PC-3 (cell line): ENCODE measurements around the gene DGKZ.

Source experiments
- CTCF ChIP-seq: fragments of 300-600 bp; sonication (generic); conservative IDR thresholded peaks from 2 replicates; pipeline ENCODE4 v1.5.1; 2017; ENCODE audit warnings: antibody characterized with exemption, low read depth, mild to moderate bottlenecking, low read length
- EZH2 ChIP-seq: fragments of 300-600 bp; sonication (generic); IDR thresholded peaks from one replicate; pipeline ENCODE4 v1.6.1; 2017; ENCODE audit warnings: antibody characterized with exemption, mild to moderate bottlenecking, low read length; ENCODE audit not compliant: unreplicated experiment
- EZH2phosphoT487 ChIP-seq: fragments of 300-600 bp; sonication (generic); IDR thresholded peaks from 2 replicates; pipeline ENCODE4 v1.6.1; 2018; ENCODE audit warnings: mild to moderate bottlenecking, antibody characterized with exemption, low read length, borderline replicate concordance

GRCh38 chr11:46341454-46341853, 5.8 kb upstream of the DGKZ start:
- TF ChIP-seq CTCF = no peak
- TF ChIP-seq EZH2 = no peak
- no peak for TF ChIP-seq EZH2phosphoT487
